ENCODE results near the gene AP1S2.
"Not testable (repeated sequence)": the region's sequence is repeated elsewhere in the genome, so short reads cannot be mapped to it uniquely, and the experiment has no call there.

AP1S2 gene

GRCh38 chrX:15854080-15854655 is 445 bp downstream of the AP1S2 start:
- DNase-seq, result no peak

GRCh38 chrX:15853586-15854079 is 980 bp downstream of the AP1S2 start:
- no peak for DNase-seq

- DNase-seq, result no peak
Observed at GRCh38 chrX:15849555-15849954, 5.1 kb downstream of the AP1S2 start.

GRCh38 chrX:15848576-15848975 is 6.0 kb downstream of the AP1S2 start:
- no peak for DNase-seq

- no peak for DNase-seq
Observed at GRCh38 chrX:15843960-15844359, 10.7 kb downstream of the AP1S2 start.

- DNase-seq, result no peak
Observed at GRCh38 chrX:15841853-15842516, 12.6 kb downstream of the AP1S2 start.

GRCh38 chrX:15838017-15838416 is 16.6 kb downstream of the AP1S2 start:
- no peak for DNase-seq

GRCh38 chrX:15834827-15835595 is 19.6 kb downstream of the AP1S2 start:
- DNase-seq, result no peak

- DNase-seq, result no peak
Observed at GRCh38 chrX:15834053-15834452, 20.6 kb downstream of the AP1S2 start.

GRCh38 chrX:15831347-15831746 is 23.3 kb downstream of the AP1S2 start:
- not testable (repeated sequence) for DNase-seq

- no peak for DNase-seq
Observed at GRCh38 chrX:15829217-15829616, 25.4 kb downstream of the AP1S2 start.

GRCh38 chrX:15825936-15826335 is 28.7 kb downstream of the AP1S2 start:
- DNase-seq, result no peak

- no peak for DNase-seq
Observed at GRCh38 chrX:15822922-15823321, 31.7 kb downstream of the AP1S2 start.

- no peak for DNase-seq
Observed at GRCh38 chrX:15820106-15821073, 34.2 kb downstream of the AP1S2 start.

GRCh38 chrX:15816886-15817285 is 37.7 kb downstream of the AP1S2 start:
- no peak for DNase-seq

GRCh38 chrX:15816438-15816809 is 38.2 kb downstream of the AP1S2 start:
- DNase-seq, result no peak

- no peak for DNase-seq
Observed at GRCh38 chrX:15815779-15816437, 38.7 kb downstream of the AP1S2 start.

GRCh38 chrX:15814771-15815365 is 39.7 kb downstream of the AP1S2 start:
- DNase-seq, result no peak

GRCh38 chrX:15813416-15813815 is 41.2 kb downstream of the AP1S2 start:
- no peak for DNase-seq

- no peak for DNase-seq
Observed at GRCh38 chrX:15812192-15812938, 42.2 kb downstream of the AP1S2 start.

GRCh38 chrX:15808254-15808653 is 46.4 kb downstream of the AP1S2 start:
- no peak for DNase-seq

Data from NCI-H2081 treated with DMSO at 0.1 percent for 48 hours (cell line).